Testis (tissue), 2 donors: ENCODE results near the gene LAMTOR3.

ENCODE experiments used
- POLR2A ChIP-seq: fragments of 450-650 bp; IDR thresholded peaks from one replicate; pipeline ENCODE4 v1.6.1; 2017; ENCODE audit warnings: antibody characterized with exemption, mild to moderate bottlenecking, moderate library complexity
- TF ChIP-seq, protein P1 (sequence below), 3 experiments: fragments of 450-650 bp in 2 of 3; fragments of 200-600 bp in 1 of 3; sonication (generic) in 1 of 3; IDR thresholded peaks; one replicate each; pipeline ENCODE4 v1.5.1; 2016 to 2019; ENCODE audit warnings: antibody characterized with exemption in 3 of 3, mild to moderate bottlenecking in 2 of 3, moderate library complexity in 1 of 3

DNA sequence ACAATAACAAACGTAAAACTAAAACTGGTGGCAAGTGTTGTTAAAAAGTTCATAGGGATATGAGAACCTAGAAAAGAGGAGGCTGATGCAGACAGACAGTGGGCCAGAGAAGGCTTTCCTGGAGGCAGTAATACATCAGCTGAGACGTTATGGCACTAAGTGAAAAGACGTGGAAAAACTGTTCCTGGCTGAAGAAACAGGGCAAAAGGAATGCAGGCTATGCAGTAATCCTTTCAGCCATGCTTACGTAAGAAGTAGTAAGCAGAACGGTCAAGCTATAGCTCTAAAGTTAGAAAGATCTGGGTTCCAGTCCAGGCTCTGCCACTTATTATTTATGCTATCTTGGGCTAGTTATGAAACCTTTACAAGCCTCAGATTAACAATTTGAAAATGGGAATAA, 6.4 kb downstream of the LAMTOR3 start:
- no peak for TF ChIP-seq POLR2A
- TF ChIP-seq, protein P1, sequence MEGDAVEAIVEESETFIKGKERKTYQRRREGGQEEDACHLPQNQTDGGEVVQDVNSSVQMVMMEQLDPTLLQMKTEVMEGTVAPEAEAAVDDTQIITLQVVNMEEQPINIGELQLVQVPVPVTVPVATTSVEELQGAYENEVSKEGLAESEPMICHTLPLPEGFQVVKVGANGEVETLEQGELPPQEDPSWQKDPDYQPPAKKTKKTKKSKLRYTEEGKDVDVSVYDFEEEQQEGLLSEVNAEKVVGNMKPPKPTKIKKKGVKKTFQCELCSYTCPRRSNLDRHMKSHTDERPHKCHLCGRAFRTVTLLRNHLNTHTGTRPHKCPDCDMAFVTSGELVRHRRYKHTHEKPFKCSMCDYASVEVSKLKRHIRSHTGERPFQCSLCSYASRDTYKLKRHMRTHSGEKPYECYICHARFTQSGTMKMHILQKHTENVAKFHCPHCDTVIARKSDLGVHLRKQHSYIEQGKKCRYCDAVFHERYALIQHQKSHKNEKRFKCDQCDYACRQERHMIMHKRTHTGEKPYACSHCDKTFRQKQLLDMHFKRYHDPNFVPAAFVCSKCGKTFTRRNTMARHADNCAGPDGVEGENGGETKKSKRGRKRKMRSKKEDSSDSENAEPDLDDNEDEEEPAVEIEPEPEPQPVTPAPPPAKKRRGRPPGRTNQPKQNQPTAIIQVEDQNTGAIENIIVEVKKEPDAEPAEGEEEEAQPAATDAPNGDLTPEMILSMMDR (IDR thresholded peaks at IDR 0.05), result no peak
